NCI-H526 treated with DMSO at 0.1 percent for 48 hours (cell line): Measurements from ENCODE around the gene ANHX.
"Not testable (repeated sequence)": the region's sequence is repeated elsewhere in the genome, so short reads cannot be mapped to it uniquely, and the experiment has no call there.

ENCODE experiments used
- DNase-seq: peaks from one replicate; lab custom pipeline; 2025; lab: John Stamatoyannopoulos, UW

ANHX gene

DNA sequence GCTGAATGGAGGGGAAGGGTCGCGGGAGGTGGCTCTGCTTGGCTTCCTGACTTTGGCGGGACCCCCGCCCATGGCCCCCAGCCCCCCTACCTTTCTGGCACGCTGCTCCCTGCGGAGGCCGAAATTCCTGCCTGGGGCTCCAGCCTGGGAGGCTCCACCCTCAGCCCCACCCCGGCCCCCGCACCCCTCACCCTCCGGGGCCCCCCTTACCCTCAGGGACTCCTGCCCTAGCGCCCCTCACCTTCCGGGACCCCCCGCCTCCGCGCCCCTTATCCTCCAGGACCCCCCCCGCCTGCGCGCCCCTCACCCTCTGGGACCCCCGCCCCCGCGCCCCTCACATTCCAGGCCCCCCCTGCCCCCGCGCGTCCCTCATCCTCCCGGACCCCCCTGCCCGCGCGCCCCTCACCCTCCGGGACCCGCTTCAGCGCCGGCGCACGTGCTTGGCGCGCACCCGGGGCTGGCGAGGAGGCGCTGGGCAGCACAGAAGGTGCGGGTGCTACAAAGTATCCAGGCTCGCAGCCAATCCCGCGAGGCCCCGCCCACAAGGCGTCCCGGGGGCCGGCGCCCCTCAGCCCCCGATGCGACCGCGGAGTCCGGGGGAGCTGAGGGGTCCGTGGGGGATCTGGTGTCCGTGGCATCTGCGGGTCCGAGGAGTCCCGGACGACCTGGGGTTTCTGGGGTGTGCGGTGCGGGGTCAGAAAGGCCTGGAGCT, at the start of gene ANHX:
Gene ANHX (minus strand): TSS at position 477 of the 712 bp plus-strand sequence. CDS start 1,521 bp downstream, outside the sequence.
- no peak for DNase-seq

DNA sequence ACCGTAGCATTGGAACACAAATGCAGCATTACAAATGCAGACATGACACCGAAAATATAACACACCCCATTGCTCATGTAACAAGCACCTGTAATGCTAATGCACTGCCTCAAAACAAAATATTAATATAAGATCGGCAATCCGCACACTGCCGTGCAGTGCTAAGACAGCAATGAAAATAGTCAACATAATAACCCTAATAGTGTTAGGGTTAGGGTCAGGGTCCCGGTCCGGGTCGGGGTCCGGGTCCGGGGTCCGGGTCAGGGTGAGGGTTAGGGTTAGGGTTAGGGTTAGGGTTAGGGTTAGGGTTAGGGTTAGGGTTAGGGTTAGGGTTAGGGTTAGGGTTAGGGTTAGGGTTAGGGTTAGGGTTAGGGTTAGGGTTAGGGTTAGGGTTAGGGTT, 29.0 kb upstream of the ANHX start:
- not testable (repeated sequence) for DNase-seq

DNA sequence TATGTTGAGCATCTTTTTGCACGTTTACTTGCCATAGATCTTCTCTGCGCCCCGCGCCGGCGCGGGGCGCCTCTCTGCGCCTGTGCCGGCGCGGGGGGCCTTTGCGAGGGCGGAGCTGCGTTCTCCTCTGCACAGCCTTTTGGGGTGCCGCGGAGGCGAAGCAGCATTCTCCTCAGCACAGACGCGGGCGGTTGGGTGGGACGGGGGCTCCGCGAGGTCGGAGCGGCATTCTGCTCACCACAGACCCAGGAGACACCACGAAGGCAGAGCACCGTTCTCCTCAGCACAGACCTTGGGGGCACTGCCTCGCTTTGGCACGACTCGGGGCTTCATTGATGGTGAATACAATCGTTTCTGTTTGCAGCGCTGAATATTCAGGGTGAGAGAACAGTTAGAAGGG, 28.5 kb upstream of the ANHX start:
- no peak for DNase-seq

DNA sequence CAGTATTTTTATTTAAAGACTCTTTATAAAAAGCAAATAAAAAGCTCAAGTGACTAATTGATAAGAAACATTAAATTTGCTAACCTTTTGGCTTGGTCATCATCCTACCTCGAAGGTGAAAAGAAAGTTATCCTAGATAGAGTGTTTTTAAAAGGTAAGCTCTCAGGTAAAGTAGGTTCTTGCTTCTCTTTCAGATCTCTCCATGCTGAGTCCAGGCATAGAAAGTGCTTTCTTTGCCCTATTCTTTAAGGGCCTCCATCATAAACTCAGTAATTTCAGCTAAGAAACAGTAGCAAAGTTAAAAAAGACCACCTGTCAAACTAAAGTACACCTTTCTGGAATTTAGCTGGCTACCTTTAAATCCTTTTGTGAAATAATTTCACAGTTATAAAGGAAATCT, 20.6 kb upstream of the ANHX start:
- no peak for DNase-seq

DNA sequence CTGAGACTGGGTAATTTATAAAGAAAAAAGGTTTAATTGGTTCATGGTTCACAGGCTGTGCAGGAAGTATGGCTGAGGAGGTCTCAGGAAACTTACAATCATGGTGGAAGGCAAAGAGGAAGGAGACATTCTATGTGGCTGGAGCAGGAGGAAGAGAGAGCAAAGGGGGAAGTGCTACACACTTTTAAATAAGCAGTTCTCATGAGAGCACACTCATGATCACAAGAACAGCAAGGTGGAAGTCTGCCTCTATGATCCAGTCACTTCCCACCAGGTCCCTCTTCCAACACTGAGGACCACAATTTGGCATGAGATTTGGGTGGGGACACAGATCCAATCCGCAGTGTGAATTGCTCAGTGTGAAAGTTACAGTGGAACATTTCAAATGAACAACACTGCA, 20.2 kb upstream of the ANHX start:
- DNase-seq, result not testable (repeated sequence)

DNA sequence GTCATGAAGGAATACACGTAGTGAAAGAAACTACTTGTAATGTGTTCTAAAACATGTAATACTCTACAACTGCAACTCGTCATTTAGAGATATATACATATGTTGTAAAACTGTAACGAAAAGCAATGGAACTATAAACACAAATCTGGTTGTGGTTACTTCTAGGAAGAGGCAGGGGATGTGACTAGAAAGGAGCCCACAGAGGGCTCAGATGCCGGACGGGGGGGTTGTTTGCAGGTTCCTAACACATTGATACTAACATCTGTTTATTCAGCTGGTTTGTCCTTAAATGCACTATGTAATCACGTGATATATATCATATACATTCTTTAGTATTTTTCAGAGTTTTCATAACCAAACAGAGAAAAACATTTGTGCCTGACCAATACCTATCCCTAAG, 16.1 kb upstream of the ANHX start:
- DNase-seq, result no peak

DNA sequence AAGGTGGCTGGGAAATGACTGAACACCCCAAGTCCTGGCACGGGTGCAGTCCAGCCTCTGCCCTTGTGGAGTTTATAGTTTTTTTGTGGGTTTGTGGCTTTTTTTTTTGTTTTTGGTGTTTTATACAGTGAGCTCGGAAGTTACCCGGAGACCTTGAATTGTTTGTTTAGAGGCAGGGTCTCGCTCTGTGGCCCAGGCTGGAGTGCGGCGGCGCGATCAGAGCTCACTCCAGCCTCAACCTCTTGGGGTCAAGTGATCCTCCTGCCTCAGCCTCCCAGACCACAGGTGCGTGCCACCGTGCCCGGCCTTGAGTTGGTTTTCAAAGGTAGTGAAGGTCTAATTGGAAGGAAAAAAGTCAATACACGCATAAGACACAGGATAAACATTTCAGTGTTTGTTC, 879 bp upstream of the ANHX start:
- DNase-seq, result no peak

DNA sequence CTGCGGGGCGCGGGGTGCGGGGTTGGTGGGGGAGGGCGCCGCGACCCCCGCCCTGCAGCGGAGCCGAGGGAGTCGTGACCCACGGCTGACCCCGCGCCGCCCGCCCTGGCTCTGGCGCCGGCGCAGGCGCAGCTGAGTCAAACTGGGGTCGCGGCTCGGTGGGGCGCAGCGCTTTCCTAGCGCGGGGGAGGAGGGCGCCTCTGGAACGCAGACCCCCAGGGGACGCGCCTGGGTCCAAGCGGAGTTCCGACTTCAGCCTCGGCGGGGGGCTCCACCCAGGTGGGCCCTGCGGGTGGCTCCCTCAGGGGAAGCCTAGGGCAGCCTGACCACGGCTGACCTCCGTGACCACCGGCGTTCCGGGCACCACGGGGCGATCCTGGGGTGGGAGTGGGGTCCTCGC, 467 bp upstream of the ANHX start:
- DNase-seq, result no peak

DNA sequence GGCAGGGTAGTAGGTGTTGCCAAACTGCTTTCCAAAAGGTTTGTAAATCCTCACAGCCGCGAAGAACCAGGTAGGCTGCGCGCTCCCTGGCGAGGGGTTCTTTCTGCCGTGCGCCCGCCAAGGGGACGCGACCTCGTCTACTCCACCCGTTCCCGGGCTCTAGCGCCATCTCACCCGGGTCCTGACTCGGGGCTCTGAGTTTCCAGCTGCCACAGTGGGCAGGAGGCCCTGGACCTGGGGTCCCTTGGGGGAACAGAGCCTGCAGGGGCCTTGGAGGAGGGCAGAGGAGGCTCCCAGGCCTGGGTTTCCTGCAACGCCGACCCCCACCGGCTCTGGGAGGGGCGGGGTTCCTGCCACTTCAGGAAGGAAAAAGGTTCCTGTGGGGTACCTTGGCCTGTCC, 706 bp downstream of the ANHX start:
- no peak for DNase-seq

DNA sequence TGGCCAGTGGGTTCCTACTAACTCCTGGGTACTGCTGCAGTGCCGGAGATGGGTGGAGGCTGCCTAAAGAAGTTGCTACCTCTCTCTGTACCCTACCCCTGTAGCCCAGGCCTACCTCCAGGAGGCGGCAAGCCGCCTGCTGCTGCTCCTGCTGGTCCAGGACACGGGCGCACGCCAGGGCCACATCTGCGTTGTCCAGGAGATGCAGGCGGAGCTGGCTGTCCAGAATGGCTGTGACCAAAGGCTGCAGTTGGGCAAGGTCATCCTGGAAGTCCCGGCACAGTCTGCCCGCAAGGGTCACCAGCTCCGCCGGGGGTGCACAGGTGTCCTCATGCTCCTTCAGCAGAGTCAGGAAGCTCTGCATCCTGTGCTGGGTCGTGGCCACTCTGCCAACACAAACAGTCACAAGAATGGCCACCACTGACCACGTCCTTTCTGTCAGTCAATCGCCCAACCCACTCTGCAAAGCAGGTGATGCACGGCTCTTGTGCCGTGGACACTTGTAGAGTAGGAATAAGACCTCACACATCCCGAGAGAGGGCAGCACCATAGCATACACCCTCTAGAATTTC, 1.6 kb downstream of the ANHX start:
- no peak for DNase-seq

DNA sequence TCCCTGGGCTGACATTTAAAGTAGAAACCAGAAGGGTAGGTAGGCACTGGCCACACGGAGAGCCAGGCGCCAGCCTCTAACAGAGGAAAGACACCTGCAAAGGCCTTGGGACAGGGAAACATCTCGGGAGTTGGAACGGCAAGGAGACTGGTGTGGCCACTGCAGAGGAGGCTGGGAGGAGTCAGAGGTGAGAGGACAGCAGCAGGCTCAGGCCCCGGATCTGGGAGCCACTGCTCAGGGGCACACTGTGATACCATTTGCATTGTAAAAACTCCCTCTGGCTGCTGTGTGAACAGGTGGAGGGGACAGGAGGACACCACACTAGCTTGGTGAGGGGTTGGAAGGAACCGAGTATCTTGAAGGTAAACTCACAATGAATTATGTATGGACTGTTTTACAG, 2.7 kb downstream of the ANHX start:
- no peak for DNase-seq

DNA sequence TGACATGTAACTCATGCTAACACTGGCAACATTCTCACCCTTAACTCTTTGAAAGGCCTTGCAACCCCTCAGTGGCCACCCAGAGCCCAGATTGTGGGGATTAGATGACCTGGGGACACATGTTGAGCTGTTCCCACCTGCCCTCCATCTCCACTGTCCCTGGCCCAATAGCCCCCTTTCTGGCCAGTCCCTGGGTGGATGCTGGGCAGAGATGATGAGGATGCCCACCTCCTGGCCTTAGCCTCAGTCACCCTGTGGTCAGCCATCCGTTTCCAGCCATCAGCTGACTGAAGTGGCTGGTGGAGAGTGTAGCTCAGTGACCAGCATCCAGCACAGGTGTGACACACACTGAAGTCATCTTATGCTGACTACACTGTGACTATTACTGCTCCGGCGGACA, 4.7 kb downstream of the ANHX start:
- DNase-seq, result no peak

DNA sequence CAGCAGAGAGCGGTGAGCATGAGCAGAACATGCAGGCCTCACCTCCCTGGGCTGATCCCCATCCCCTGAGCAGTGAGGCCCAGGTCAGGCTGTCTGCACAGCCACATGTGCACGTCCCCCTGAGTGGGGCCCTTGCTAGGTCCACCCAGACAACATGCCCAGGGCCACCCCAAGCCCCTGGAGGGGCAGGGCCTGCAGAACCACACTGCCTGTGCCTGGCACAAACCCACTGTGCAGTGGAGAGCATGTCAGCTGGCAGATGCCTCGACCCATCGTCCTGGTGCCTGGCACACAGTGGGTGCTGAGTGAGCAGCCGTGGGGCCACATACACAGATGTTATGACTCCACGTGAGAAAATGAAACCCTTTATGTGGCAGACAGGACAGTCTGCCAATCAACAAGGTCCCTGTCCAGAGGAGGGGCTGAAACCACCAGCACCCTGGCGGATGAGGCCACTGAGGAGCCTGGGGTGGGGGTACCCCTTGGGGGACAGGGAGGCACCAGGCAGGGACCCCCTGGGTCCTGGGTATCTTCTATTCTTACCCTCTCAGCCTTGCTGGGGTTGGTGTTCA, 8.3 kb downstream of the ANHX start:
- DNase-seq, result no peak

DNA sequence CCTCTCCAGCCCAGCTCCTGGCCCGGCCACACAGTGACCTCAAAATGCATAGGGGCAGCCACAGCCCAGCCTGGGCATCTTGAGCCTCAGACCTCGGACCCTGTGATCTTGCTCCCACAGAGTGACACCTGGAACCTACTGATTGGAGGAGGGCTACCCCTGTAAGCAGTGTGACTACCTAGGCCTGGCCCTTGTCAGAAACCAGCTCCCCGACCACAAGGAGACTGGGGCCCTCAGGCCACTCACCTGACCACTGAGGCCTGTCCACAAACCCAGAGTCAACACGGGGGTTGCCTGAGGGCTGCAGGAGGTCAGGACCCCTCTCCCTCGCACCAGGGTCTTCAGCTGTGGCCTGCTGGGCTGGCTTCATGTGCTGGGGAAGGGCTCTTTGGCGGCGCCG, 9.0 kb downstream of the ANHX start:
- no peak for DNase-seq

DNA sequence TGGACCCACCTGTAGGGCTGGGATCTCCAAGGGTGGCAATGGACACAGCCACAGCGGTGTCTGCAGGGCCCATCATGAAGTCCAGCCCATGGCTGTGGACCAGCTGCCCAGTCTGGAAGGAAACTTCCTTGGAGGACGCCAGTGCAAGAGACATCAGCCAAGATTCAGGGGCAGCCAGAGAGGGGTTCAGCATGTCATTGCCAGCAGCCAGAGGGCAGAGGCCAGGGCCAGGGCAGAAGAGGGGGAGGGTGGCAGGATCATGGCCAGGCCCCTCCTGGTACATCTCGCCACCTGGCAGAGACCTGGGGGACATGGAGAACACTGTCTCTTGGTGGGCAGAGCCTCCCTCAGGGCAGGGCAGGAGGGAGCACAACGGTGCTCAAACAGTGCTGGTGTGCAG, 10.2 kb downstream of the ANHX start:
- no peak for DNase-seq

DNA sequence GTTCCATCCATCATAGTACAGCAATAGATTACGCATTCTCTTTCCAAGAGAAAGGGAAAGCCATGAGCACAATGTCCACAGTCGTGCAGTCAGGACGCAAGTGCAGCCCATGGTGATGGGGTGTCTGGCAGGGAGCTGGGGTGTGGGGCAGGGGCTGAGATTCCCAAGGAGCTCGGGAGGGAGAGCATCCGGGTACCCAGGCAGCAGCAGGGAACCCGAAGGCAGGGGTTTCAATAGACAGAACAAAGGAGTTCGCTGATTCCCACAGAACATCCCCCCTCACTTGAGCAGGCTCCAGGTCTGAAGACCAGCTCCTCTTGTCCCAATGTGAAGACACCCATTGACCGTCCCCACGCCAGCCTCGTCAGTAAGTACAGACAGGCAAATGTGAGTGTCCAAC, 13.5 kb downstream of the ANHX start:
- DNase-seq, result no peak

DNA sequence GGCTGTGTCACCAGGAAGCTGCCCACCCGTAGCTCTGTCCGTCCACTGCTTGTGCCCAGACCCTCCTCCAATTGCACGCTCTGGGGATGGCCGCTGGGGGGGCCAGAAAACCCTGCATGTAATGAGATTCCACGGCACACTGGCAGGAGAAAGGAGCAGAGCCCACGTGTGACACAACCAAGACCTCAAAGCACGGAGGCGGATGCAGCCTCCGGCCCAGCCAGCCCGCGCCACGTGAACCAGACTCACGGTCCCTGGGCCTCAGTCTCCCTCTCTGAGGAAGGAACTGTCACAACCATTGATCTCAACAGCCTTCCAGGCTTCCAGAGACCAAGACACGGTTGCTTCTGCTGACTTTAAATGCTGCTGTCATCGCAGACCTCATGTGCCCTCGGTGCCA, 14.4 kb downstream of the ANHX start:
- DNase-seq, result no peak

DNA sequence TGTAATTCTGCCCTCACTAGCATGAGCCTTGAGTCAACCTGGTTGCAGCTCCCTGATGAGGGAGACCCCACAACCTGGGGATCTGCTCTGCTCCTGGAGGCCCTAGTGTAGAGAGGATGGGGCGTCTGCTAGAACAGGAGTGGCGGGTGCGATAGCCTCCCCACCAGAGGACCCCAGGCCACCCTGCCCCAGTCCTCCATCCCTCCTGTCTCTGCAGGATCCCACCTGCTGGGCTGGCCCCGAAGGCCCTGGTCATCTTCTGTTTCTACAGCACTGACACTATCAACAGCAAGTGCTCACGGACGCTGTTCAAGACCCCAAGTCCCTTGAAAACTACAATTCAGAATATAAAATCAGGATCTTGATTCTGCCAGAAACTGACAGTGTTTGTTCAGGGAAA, 15.2 kb downstream of the ANHX start:
- DNase-seq, result no peak

DNA sequence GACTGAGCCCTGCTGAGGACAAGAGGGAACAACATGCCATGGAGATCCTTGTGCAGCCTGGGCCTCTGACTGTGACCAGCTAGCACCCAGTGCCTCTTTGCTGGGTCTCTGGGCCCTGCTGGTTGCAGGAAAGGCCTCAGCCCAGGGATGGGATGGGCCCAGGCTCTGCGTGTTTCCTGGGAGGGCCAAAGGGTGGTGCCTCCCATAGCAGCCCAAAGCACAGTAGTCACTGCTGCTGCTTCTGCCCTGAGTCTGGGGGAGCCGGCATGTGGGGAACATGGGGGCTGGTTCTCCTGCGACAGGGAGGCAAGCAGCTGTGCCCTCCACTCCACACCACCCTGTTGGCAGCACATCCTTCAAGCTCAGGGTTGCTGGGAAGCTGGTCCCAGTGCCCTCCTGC, 18.5 kb downstream of the ANHX start:
- DNase-seq, result no peak

DNA sequence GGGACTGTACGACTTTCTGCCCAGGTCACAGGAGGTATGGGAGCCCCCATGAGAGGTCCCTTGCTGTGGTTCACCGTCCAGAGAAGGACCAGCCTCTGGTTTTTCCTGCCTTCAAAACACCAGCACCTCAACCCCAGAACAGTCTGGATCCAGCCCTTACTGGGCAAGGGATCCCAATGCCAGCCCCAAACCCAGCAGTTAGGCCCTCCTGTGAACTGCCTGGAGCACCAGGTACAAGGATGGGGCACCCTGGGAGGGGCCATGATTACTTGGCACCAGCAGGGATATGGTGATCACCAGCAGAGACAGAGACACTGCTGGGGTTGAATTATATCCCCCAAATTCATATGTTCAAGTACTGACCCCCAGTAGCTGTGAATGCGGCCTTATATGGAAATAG, 20.0 kb downstream of the ANHX start:
- no peak for DNase-seq

DNA sequence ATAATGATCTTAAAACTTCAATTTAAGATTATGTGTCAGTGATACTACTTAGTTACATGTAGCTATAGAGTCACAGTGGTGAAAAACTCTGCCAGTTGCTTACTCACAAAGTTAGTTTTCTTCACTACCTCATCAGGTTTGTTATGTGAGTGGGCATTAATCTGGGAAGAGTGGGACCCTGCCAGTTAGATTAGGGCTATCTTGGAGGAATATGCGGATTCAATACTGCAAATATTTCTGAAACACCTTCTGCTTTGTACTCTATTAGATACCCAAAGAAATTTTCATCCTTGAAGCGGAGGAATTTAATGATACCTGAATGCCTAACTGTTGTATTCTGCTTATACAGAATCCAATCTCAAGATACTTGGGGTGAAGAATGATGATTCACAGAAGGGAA, 29.3 kb downstream of the ANHX start:
- DNase-seq, result no peak

DNA sequence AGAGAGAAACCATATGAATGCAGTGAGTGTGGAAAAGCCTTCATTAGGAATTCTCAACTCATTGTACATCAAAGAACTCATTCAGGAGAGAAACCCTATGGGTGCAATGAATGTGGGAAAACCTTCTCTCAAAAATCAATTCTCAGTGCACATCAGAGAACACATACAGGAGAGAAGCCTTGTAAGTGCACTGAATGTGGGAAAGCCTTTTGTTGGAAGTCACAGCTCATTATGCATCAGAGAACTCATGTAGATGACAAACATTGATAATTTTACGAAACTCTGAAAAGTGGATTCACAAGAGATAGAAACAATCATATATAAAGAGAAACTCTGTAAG, 31.4 kb downstream of the ANHX start:
- DNase-seq, result no peak

DNA sequence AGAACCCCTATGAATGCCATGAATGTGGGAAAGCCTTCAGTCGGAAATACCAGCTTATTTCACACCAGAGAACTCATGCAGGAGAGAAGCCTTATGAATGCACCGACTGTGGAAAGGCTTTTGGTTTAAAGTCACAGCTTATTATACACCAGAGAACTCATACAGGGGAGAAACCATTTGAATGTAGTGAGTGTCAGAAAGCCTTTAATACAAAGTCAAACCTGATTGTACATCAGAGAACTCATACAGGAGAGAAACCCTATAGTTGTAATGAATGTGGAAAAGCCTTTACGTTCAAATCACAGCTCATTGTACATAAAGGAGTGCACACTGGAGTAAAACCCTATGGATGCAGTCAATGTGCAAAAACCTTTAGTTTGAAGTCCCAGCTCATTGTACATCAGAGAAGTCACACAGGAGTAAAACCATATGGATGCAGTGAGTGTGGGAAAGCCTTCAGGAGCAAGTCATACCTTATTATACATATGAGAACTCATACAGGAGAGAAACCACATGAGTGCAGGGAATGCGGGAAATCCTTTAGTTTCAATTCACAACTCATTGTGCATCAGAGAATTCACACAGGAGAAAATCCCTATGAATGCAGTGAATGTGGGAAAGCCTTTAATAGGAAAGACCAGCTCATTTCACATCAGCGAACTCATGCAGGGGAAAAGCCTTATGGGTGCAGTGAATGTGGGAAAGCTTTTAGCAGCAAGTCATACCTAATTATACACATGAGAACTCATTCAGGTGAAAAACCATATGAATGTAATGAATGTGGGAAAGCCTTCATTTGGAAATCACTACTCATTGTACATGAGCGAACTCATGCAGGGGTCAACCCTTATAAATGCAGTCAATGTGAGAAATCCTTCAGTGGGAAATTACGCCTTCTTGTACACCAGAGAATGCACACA, 32.1 kb downstream of the ANHX start:
- DNase-seq, result no peak
